ENCODE measurements around the gene ENOPH1.

The ENOPH1 gene

DNA sequence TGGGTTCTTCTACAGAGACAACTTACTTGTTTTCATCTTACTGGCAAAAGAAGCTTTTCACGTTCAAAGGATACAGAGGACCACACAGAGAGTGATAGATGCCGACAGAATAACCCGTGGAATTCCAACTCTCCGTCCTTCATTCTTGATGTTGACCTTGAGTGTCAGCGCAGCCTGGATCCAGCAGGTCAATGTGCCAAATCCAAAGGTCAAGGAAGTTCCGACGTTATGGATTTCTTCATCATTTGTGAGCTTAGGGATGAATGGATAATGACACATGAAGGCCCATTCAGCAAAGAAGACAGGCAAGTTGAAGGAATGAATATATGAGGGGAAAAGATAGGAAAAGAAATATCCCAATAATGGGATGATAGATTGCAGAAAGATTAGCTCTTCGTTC, 59.6 kb downstream of the ENOPH1 start:
- no peak overlapping the region for H3K27ac Mint-ChIP-seq

DNA sequence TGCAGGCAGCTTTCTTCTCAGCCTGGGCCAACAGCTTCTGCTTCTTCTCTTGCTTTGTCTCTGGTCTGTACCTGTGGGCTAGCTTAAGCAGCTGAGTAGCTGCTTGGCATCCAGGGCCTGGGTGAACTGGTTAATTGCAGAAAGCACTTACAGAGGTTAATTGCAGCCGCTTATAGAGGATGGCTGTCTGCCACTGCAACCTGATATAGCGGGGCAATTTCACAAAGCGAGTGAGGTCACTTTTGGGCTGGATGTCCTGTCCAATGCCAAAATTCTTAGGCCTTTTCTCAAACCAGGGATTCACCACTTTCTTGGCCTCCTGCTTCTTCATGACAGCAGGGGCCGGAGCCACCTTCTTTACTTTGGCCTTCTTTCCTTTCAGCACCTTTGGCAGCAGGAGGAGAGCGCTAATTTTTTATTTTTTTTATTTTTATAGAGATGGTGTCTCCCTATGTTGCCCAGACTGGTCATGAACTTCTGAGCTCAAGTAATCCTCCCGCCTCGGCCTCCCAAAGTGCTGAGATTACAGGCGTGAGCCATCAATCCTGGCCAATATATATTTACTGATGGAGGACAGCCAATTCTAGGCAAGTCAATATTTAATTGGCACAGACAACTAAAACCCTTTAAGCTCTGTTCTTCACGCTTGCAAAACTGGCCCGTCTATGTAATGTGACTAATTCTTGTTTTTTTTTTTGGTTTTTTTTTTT, 61.0 kb downstream of the ENOPH1 start:
- peaks cover 0 to 4% of the 10 kb centered on the region in 2 donors for H3K27me3 Mint-ChIP-seq
- DNase-seq (no peak), ATAC-seq (replicated peaks) (no peak)
- no peaks in the 10 kb centered on the region for H3K4me1 Mint-ChIP-seq (ENCODE audit: low read depth in 2 of 2)
- H3K36me3 Mint-ChIP-seq (ENCODE audit: insufficient read depth) = peaks cover 2% of the 10 kb centered on the region
- no peaks in the 10 kb centered on the region for H3K9me3 Mint-ChIP-seq
- H3K4me3 Mint-ChIP-seq = no peak overlapping the region
- no peak overlapping the region for H3K27ac Mint-ChIP-seq

More for the DNA sequence above, 59.6 kb downstream of the ENOPH1 start:
- no peak overlapping the region for H3K4me3 Mint-ChIP-seq
- no peaks in the 10 kb centered on the region for H3K9me3 Mint-ChIP-seq
- H3K27me3 Mint-ChIP-seq = no peaks in the 10 kb centered on the region
- H3K36me3 Mint-ChIP-seq (ENCODE audit: insufficient read depth) = peaks cover 2% of the 10 kb centered on the region
- ATAC-seq (replicated peaks) = no peak
- no peaks in the 10 kb centered on the region for H3K4me1 Mint-ChIP-seq (ENCODE audit: low read depth in 2 of 2)
- DNase-seq = no peak

DNA sequence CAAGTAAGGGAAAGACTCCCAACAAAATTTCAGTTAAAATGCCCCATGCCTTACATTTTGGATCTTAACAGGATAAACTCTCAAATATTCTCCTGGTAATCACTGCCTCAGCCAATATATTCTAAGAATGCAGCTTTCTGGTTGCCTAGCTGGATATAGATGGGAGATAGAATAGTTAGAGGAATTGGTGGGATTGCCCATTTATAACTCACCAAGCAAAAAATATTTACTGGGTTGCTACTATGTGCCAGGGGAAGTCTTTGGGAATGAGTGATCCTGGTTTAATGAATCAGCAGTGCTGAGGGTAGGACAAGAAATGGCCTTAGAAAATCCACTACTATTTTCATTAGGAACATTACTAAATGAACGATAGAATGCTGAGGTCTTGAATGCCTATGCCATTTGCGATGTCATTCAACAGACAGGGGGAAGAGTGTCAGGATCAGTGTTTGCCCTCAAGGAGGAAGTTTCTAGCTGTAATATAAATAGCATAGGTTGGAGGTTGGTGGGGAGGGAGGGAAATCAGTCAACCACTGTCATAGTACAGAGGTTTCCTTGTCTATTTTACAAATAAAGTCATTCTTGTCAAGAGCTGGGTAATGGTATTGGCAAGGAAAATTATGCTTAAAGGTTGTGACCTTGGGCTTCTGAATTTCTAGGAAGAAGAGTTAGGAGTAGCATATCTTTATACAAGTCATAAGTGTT, 63.5 kb downstream of the ENOPH1 start:
- no peak overlapping the region for H3K4me3 Mint-ChIP-seq
- H3K36me3 Mint-ChIP-seq (ENCODE audit: insufficient read depth) = peaks cover 2% of the 10 kb centered on the region
- no peaks in the 10 kb centered on the region for H3K4me1 Mint-ChIP-seq (ENCODE audit: low read depth in 2 of 2)
- peak overlapping the region in 1 of 2 donors; percentile 42 for H3K27ac Mint-ChIP-seq
- H3K27me3 Mint-ChIP-seq = peaks cover 0 to 4% of the 10 kb centered on the region in 2 donors
- no peaks in the 10 kb centered on the region for H3K9me3 Mint-ChIP-seq
- no peak for ATAC-seq (replicated peaks)
- no peak for DNase-seq

DNA sequence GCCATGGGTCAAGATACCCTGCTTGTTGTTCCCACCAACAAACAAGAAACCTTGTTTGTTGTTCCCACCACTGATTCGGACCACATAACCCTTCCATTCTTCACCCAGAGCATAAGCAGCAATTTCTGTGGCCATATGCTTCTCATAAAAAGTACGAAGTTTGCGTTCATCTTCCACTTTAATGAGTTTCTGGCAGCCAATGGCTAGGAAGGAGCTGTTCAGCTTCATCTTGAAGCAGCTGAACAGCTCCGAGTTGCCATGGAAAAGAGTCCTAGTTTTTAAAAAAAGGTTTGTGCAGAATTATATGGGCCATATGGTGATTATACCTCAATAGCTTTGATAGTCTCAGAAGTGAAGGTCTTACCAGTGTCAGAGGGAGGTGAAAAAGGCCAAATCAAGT, 65.3 kb downstream of the ENOPH1 start:
- Mint-ChIP-seq H3K4me1 (ENCODE audit: low read depth in 2 of 2) (no peaks in the 10 kb centered on the region), H3K27me3 (peaks cover 0 to 4% of the 10 kb centered on the region in 2 donors)

DNA sequence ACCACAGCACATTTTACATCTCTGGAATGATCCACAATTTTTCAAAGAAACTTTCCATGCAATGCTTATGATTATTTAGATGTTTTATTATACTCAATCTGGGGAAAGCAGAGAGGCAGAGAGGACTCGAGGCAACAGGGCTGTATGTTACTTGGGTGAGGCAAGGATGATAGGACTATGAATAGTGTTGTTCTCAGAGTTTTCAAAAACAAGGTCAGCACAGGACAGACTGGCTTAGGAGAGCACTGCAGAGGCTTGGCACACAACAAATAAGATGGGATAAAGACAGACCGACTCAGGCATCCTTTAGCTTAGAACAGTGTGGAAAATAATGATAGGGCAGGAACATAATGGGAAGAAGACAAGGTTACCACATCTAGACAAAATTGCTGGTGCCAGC, 66.0 kb downstream of the ENOPH1 start:
- peaks cover 2% of the 10 kb centered on the region for H3K36me3 Mint-ChIP-seq (ENCODE audit: insufficient read depth)
- peaks cover 0 to 4% of the 10 kb centered on the region in 2 donors for H3K27me3 Mint-ChIP-seq
- ATAC-seq (replicated peaks) (no peak), DNase-seq (no peak)
- H3K4me1 Mint-ChIP-seq (ENCODE audit: low read depth in 2 of 2) = no peaks in the 10 kb centered on the region
- no peaks in the 10 kb centered on the region for H3K9me3 Mint-ChIP-seq
- H3K4me3 Mint-ChIP-seq = no peak overlapping the region
- H3K27ac Mint-ChIP-seq = no peak overlapping the region

More for the DNA sequence above, 65.3 kb downstream of the ENOPH1 start:
- ATAC-seq (replicated peaks) (no peak), DNase-seq (no peak)
- H3K27ac Mint-ChIP-seq = no peak overlapping the region
- H3K9me3 Mint-ChIP-seq = no peaks in the 10 kb centered on the region
- no peak overlapping the region for H3K4me3 Mint-ChIP-seq
- peaks cover 2% of the 10 kb centered on the region for H3K36me3 Mint-ChIP-seq (ENCODE audit: insufficient read depth)

DNA sequence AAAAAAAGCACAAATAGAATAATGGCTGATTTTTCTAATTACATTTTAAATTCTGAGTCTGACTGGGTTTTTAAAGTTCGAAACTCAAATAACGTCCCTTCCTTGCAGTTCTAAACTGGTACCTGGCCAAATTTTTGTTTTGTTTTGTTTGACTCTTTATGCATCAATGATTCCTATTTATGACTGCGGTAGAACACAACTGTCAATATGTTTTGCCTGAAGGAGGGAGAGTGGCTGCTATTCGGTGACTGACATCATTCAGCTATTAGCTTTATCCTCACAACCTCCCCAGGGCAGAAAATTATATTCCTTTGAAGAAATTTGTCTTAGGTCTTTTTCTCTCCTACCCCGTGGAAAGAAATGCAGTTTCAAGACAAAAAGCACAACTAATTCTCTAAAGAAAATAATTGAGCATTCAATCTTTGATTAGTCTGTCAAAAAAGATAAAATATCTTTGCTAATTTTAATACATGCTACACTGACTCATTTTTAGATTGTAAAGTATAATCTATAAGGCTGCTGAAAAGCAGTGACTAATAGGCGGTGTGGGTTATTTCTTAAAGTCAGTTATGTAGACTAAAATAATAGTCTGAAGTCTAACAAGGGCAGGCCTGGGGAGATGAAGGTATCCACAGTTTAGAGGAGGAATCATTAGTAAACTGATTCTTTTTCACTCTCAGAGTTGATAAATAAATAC, 69.5 kb downstream of the ENOPH1 start:
- no peaks in the 10 kb centered on the region for H3K36me3 Mint-ChIP-seq (ENCODE audit: insufficient read depth)

DNA sequence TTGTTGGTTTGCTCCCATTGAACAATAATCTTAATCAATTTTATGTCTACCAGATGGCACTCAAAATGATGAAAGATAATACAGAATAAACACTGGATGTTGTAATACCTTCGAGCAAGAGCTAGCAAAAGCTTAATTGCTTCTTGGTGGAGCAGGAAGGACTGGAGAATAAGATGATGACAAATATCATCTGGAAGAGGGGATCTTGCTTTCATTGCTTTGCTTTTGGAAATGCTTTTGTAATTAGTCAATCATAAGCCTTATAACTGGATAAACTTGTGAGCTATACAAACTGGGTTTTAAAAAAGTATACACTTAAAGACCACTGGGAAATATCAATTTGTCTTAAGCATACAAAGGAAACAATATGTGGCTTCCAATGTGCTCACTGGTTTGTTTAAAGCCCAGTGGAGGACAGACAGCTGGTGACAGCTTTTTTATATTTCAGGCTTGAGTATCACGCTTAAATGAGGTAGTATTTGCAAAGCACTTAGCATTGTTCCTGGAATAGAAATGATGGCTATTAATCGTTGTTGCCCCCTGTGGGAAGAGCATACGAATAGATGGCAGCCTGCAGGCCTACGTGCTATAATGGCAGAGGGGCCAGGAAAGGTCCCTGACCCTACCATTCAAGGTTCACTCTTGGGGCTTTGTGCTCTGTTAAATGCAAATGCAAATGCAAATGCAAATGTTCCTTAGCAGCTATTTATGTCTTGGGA, 70.2 kb downstream of the ENOPH1 start:
- Mint-ChIP-seq H3K4me3 (no peak overlapping the region), H3K27ac (no peak overlapping the region), H3K4me1 (ENCODE audit: low read depth in 2 of 2) (no peaks in the 10 kb centered on the region), H3K36me3 (ENCODE audit: insufficient read depth) (no peaks in the 10 kb centered on the region), H3K27me3 (peaks cover 0 to 2% of the 10 kb centered on the region in 2 donors), H3K9me3 (no peaks in the 10 kb centered on the region)
- no peak for DNase-seq
- no peak for ATAC-seq (replicated peaks)

More for the DNA sequence above, 69.5 kb downstream of the ENOPH1 start:
- Mint-ChIP-seq H3K27me3 (peaks cover 0 to 4% of the 10 kb centered on the region in 2 donors), H3K4me1 (ENCODE audit: low read depth in 2 of 2) (no peaks in the 10 kb centered on the region), H3K4me3 (no peak overlapping the region), H3K9me3 (no peaks in the 10 kb centered on the region), H3K27ac (no peak overlapping the region)
- ATAC-seq (replicated peaks) = no peak
- no peak for DNase-seq

DNA sequence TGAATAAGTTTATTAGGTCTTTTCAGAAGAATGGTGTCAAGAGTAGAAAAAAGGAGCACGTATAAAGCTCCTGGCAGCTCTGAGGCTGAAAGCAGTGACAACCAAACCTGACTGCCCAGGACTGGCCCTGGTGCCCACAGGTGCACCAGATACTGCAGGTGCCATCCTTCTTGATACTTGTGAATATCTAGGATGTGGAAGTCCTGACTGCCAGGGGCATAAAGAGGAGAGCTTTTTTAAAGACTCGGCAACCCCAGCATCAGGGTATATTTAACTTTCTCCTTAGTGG, 70.7 kb downstream of the ENOPH1 start:
- no peaks in the 10 kb centered on the region for H3K9me3 Mint-ChIP-seq
- ATAC-seq (replicated peaks) (no peak), DNase-seq (no peak)
- H3K4me3 Mint-ChIP-seq = no peak overlapping the region
- H3K4me1 Mint-ChIP-seq (ENCODE audit: low read depth in 2 of 2) = no peaks in the 10 kb centered on the region
- H3K36me3 Mint-ChIP-seq (ENCODE audit: insufficient read depth) = no peaks in the 10 kb centered on the region
- H3K27me3 Mint-ChIP-seq = no peaks in the 10 kb centered on the region
- no peak overlapping the region for H3K27ac Mint-ChIP-seq

DNA sequence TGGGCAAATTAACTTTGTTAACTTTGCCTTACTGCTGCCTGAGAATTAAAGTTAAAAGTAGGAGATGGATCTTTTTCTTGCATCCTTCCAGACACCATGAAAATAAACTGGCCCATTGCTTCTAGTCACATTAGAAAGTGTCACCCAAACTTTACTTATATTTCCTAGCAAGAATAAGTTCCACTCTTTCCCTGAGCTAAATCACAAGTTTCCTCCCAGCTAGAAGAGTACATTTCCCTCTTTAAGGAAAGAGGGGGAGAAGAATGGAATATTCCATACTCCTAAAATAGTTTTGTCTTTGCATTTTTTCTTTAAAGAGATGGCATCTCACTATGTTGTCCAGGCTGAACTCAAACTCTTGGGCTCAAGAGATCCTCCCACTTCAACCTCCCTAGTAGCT, 77.6 kb downstream of the ENOPH1 start:
- DNase-seq = no peak
- Mint-ChIP-seq H3K4me3 (no peak overlapping the region), H3K27me3 (peaks cover 16 to 34% of the 10 kb centered on the region in 2 donors), H3K9me3 (no peaks in the 10 kb centered on the region), H3K36me3 (ENCODE audit: insufficient read depth) (no peaks in the 10 kb centered on the region), H3K27ac (no peak overlapping the region), H3K4me1 (ENCODE audit: low read depth in 2 of 2) (no peaks in the 10 kb centered on the region)
- no peak for ATAC-seq (replicated peaks)

DNA sequence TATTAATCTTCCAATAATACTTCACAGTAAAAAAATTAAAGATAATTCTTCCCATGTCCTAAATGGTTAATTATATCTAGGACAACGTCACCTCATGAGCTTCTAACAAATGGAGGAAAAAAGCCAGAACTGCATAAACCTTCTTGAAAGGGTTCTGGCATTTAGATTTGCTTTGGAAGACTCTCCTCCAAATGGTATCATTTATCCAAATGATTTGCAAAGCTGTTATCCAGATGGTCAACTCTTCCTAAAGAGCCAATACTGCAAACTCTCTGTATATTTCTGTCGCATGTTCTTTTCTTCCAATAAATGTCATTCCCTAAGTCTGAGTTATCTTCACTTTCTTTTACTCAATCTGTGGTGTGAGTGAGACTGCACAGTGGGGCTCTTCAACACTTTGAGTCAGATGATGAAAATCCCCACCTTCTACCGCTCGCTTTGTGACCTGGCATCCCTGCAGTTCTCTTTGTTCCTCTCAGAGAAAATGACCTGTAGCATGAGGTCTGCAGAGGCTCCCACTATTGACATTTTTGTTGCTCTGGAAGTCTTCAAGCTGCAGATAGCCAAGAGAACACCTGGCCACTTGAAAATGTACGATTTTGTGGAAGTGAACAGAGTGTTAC, 78.5 kb downstream of the ENOPH1 start:
- Mint-ChIP-seq H3K27me3 (peaks cover 25 to 43% of the 10 kb centered on the region in 2 donors), H3K27ac (no peak overlapping the region), H3K4me1 (ENCODE audit: low read depth in 2 of 2) (no peaks in the 10 kb centered on the region), H3K4me3 (no peak overlapping the region), H3K36me3 (ENCODE audit: insufficient read depth) (no peaks in the 10 kb centered on the region), H3K9me3 (no peaks in the 10 kb centered on the region)
- no peak for ATAC-seq (replicated peaks)
- DNase-seq = no peak

DNA sequence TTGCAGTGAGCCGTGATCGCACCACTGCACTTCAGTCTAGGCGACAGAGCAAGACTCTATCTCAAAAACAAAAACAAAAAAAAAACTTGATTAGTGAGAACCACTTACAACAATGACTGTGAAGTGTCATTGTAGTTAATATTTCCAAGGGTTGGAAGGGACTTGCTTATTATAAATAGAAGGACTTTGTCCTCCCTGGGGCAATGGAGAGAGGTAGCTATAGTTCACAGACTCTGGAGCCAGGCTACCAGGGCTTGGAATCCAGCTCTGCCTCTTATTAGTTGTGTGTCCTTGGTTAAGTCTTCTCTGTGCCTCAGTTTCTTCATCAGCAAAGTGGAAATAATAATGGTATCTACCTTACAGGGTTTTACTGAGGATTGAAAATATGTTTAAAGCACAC, 79.8 kb downstream of the ENOPH1 start:
- Mint-ChIP-seq H3K36me3 (ENCODE audit: insufficient read depth) (no peaks in the 10 kb centered on the region), H3K4me3 (no peak overlapping the region), H3K27me3 (peaks cover 36 to 55% of the 10 kb centered on the region in 2 donors), H3K9me3 (no peaks in the 10 kb centered on the region), H3K4me1 (ENCODE audit: low read depth in 2 of 2) (no peaks in the 10 kb centered on the region), H3K27ac (no peak overlapping the region)
- DNase-seq = no peak
- ATAC-seq (replicated peaks) = no peak
